Parathyroid adenoma (tissue), 2 donors: Measurements from ENCODE around the gene MXI1.

ENCODE experiments used
- H2AFZ ChIP-seq: fragments of 300-600 bp; sonication (generic); one replicate; pipeline ENCODE4 v1.7.0; 2017; ENCODE audit warnings: antibody characterized with exemption, mild to moderate bottlenecking
- H3K27ac ChIP-seq: fragments of 300-600 bp; sonication (generic); one replicate; pipeline ENCODE4 v1.7.0; 2017
- H3K27me3 ChIP-seq: fragments of 300-600 bp; sonication (generic); one replicate; pipeline ENCODE4 v1.7.0; 2017; ENCODE audit warnings: low read length; ENCODE audit not compliant: control insufficient read depth, insufficient read depth
- H3K36me3 ChIP-seq: fragments of 300-600 bp; sonication (generic); one replicate; pipeline ENCODE4 v1.7.0; 2017; ENCODE audit warnings: low read length; ENCODE audit not compliant: control insufficient read depth, insufficient read depth
- H3K4me1 ChIP-seq: fragments of 300-600 bp; sonication (generic); one replicate; pipeline ENCODE4 v1.7.0; 2017; ENCODE audit warnings: control low read depth
- H3K4me2 ChIP-seq: fragments of 300-600 bp; sonication (generic); one replicate; pipeline ENCODE4 v1.7.0; 2017; ENCODE audit warnings: low read length
- H3K4me3 ChIP-seq: fragments of 300-600 bp; sonication (generic); one replicate; pipeline ENCODE4 v1.7.0; 2017; ENCODE audit warnings: low read depth, low read length
- H3K79me2 ChIP-seq: fragments of 300-600 bp; sonication (generic); one replicate; pipeline ENCODE4 v1.7.0; 2017; ENCODE audit warnings: control low read depth
- H3K9ac ChIP-seq: fragments of 300-600 bp; sonication (generic); one replicate; pipeline ENCODE4 v1.7.0; 2017; ENCODE audit warnings: mild to moderate bottlenecking
- H3K9me3 ChIP-seq: fragments of 300-600 bp; sonication (generic); one replicate; pipeline ENCODE4 v1.7.0; 2017; ENCODE audit warnings: low read length; ENCODE audit not compliant: control insufficient read depth
- TF ChIP-seq, protein P1 (sequence below): fragments of 300-600 bp; sonication (generic); IDR thresholded peaks from one replicate; pipeline ENCODE4 v1.7.0; 2017; ENCODE audit warnings: antibody characterized with exemption, mild to moderate bottlenecking
- donor health status: primary hyperparathyroidism.

The MXI1 gene

DNA sequence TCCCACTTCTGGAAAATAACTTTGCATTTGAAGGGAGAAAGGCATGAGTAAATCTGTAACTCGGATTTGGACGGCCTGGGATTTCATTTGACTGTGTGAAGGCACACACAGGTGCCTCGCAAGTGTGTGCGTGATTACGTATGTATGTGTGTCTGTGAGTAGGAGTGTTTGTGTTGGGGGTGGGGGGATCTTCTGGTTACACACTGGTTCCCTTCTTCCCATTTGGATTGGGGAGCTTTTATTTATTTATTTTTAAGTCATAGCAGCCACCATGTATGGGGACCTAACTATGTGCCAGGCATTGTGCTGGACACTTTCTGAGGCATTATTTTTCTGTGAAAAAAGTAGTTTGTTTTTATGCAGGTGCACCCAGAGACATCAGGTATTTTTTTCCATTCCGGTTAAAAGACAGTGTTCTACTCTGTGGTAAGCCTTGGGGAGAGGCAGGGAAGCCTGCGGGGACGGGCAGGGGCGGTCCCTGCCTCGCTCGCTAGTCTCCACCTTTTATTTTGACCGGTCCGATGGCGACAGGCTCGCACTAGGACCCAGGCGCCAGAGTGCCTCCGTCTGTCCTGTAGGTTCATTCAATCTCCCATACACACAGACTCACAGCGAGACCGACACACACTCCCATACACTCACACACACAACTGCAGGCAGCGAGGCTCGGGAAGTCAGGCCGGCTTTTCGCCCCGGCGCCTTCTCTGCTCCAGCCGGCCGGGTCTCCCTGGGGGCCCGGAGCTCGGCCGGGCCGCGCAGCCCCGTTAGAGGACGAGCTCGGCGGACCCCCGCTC, at the start of gene MXI1:
Gene MXI1, plus strand, starts transcription at position 595 of the 794 bp plus-strand sequence. CDS start 204 bp downstream, outside the sequence.
- Histone ChIP-seq H3K9me3 (no peaks in the 10 kb centered on the region), H3K36me3 (no peaks in the 10 kb centered on the region), H3K27me3 (no peaks in the 10 kb centered on the region), H2AFZ (peak within 1 kb of the TSS; percentile 82), H3K4me1 (peaks cover 7% of the 10 kb centered on the region), H3K9ac (no peak within 1 kb of the TSS), H3K27ac (peak within 1 kb of the TSS; percentile 68), H3K4me2 (peak within 1 kb of the TSS; percentile 84), H3K79me2 (no peaks in the 10 kb centered on the region), H3K4me3 (peak within 1 kb of the TSS; percentile 75)
- TF ChIP-seq, protein P1, sequence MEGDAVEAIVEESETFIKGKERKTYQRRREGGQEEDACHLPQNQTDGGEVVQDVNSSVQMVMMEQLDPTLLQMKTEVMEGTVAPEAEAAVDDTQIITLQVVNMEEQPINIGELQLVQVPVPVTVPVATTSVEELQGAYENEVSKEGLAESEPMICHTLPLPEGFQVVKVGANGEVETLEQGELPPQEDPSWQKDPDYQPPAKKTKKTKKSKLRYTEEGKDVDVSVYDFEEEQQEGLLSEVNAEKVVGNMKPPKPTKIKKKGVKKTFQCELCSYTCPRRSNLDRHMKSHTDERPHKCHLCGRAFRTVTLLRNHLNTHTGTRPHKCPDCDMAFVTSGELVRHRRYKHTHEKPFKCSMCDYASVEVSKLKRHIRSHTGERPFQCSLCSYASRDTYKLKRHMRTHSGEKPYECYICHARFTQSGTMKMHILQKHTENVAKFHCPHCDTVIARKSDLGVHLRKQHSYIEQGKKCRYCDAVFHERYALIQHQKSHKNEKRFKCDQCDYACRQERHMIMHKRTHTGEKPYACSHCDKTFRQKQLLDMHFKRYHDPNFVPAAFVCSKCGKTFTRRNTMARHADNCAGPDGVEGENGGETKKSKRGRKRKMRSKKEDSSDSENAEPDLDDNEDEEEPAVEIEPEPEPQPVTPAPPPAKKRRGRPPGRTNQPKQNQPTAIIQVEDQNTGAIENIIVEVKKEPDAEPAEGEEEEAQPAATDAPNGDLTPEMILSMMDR: no peak

DNA sequence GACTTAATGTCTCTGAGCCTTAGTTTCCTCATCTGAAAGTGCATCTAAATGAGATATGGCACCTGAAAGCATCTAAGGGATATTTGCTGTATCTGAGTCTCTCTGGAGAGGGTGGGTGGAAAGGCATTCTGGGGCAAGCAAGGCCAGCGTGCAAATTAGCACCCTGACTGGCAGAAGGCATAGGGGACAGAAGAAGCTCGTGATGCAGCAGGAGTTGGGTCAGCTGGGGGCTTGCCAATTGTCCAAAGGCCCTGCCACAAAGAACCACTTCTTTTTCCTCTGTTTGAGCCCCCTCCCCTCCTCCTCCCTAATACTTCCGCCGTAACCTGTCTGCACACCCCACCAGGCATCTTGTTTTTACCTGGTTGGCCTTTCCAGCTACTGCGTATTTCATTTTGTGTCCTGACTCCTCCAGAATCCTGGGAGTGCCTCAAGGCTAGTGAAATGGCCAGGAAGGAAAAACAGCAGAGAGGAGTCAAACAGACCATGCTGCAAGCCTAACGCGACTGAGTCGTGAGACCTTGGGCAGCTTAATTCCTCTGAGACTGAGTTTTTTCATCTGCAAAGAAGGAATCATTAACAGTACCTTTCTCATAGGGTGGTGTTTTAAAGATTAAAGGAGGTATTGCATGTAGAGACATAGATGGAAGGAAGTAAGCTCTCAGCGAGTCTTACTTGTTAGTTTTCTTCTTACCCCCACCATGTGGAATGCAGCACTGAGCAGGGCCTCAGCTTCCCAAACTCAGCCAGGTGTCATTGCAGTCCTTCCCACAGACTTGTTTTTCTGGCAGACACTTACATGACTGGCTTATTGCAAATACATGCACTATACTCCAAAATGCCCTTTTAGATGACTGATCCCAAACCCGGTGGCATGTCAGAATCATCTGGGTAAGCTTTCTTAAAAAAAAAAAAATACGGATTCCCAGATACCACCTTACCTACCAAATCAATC, 49.1 kb upstream of the MXI1 start:
- Histone ChIP-seq H3K27ac (no peak overlapping the region), H3K4me3 (no peak overlapping the region), H3K4me1 (no peaks in the 10 kb centered on the region), H3K27me3 (no peaks in the 10 kb centered on the region), H3K4me2 (no peak overlapping the region), H3K9me3 (no peaks in the 10 kb centered on the region), H3K9ac (no peak overlapping the region), H3K79me2 (no peaks in the 10 kb centered on the region), H3K36me3 (no peaks in the 10 kb centered on the region), H2AFZ (no peak overlapping the region)
- TF ChIP-seq, protein P1: no peak

DNA sequence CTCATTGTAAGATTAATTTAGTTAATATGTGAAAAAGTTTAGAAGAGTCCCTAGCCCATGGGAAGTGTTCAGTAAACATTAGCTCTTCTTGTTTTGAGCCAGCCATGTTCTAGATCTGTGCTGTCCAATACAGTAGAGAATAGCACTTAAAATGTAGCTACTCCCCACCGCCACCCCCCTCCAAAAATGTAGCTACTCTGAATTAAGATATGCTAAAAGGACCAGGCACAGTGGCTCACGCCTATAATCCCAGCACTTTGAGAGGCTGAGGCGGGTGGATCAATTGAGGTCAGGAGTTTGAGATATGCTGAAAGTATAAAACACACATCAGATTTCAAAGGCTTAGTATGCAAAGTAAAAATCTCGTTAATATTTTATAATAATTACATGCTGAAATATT, 47.3 kb upstream of the MXI1 start:
- Histone ChIP-seq H3K27me3 (no peaks in the 10 kb centered on the region), H3K4me1 (no peaks in the 10 kb centered on the region), H3K9me3 (no peaks in the 10 kb centered on the region), H2AFZ (no peak overlapping the region), H3K36me3 (no peaks in the 10 kb centered on the region), H3K4me3 (no peak overlapping the region), H3K4me2 (no peak overlapping the region), H3K79me2 (no peaks in the 10 kb centered on the region), H3K27ac (no peak overlapping the region), H3K9ac (no peak overlapping the region)
- TF ChIP-seq, protein P1: no peak

DNA sequence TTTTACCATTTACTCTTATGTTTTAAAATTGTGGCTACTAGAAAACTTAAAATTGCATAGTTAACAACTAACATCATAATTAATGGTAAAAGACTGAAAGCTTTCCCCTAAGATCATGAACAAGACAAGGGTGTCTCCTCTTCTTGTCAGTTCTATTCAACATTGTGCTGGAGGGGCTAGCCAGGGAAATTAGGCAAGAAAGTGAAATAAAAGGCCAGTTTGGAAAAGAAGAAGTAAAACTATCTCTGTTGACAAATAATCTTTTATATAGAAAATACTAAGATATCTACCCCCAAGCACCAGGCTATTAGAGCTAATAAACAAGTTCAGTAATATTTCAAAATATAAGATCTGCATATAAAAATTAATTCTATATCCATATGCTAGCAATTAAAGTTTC, 46.9 kb upstream of the MXI1 start:
- Histone ChIP-seq H3K79me2 (no peaks in the 10 kb centered on the region), H3K4me2 (no peak overlapping the region), H3K4me1 (no peaks in the 10 kb centered on the region), H3K9me3 (no peaks in the 10 kb centered on the region), H2AFZ (no peak overlapping the region), H3K9ac (no peak overlapping the region), H3K36me3 (no peaks in the 10 kb centered on the region), H3K27ac (no peak overlapping the region), H3K4me3 (no peak overlapping the region), H3K27me3 (no peaks in the 10 kb centered on the region)
- TF ChIP-seq, protein P1: no peak
